ENCODE data around the gene ZNF48. TPM values are rescaled to one million over a fixed set of nuclear protein-coding genes. Genes with fewer than 3 reads are reported as not detected.

The ZNF48 gene
- total RNA-seq, 1 donor from 2014 or later = 6.2 TPM

- no peak for ATAC-seq
- intact Hi-C loops (cut with DNase I) = no loop called here
- no peak overlapping the region for H3K27ac ChIP-seq
Observed at GRCh38 chr16:30380803-30381208, 14.4 kb upstream of the ZNF48 start.

DNA sequence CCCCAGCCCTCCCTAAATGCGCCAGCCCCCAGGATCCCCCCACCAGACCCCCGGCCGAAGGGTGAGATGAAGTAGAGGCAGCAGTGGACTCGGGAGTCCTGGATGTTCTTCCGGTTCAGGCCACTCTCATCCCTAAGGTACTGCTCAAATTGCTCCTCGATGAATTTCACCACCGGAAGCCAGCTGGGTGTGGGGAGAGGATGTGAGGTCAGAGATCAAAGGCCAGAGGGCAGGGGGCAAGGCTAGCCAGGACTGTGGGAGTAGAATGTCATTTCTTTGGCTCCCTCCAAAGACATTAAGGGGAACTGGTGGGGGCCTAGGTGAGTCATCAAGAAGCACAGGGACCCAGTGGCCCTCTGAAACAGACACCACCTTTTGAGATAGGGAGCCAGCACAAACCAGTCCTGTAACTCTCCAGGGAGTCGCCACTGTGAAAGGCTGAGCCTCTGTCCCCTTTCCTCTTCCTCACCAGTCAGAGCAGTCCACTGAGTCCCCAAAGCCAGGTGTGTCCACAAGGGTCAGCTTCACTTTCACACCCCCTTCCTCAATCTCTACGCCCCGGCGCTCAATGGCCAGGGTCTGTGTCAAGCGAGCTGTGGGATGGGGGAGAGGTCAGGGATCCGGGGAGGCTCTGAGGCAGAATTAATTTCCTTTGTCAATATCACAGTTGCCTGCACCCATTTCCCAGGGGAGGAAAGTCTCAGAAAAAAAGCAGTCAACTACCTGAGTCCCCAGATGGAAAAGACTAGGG is 13.8 kb upstream of the ZNF48 start:
- no peaks in the 10 kb centered on the region for H3K27me3 ChIP-seq (ENCODE audit: low read depth)
- peaks cover 22% of the 10 kb centered on the region for H3K4me1 ChIP-seq
- intact Hi-C loops (cut with DNase I) = no loop called here
- no peak for TF ChIP-seq CTCF (IDR thresholded peaks at IDR 0.05)
- no peak for ATAC-seq
- no peaks in the 10 kb centered on the region for H3K9me3 ChIP-seq
- DNase-seq = no peak
- no peaks in the 10 kb centered on the region for H3K36me3 ChIP-seq
- peak overlapping the region; percentile 12 for H3K4me3 ChIP-seq
- peak overlapping the region; percentile 38 for H3K27ac ChIP-seq

More at GRCh38 chr16:30380803-30381208, 14.4 kb upstream of the ZNF48 start:
- no peaks in the 10 kb centered on the region for H3K27me3 ChIP-seq (ENCODE audit: low read depth)
- H3K4me3 ChIP-seq = no peak overlapping the region
- TF ChIP-seq CTCF (IDR thresholded peaks at IDR 0.05) = no peak
- H3K36me3 ChIP-seq = no peaks in the 10 kb centered on the region
- H3K4me1 ChIP-seq = peaks cover 22% of the 10 kb centered on the region
- no peak for DNase-seq
- no peaks in the 10 kb centered on the region for H3K9me3 ChIP-seq

DNA sequence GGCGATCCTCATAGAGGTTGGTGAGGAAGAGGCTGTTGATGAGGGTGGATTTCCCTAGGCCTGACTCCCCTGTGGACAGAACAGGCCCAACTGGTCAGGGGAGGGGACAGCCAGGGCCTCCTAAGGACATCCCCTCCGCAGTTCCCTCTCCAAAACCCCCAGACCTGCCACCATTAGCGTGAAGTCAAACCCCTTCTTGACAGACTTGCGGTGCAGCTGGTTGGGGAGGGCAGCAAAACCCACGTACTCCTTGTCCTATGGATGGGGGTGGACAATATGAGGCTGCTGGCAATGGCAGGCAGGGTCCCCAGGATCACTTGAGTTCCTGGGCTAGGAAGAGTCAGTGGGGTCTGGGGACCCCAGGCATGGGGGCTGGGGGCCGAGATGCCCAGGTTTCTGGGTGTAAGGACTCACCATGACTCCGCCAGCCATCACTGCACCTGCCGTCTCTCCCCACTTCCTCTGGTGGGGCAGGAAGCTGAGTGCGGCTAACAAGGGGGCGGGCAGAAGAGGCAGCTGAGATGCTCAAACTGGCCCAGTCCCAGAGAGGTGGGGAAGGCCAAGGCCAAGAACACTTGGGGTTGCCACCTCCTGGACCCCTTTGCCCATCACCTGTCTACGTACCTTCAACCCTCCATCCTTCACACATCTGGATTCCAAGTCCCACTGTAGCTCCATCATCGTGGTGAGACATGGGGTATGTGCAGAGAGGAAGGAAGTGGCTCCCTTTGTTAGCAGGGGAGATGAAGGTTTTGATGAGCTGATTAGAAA is 12.9 kb upstream of the ZNF48 start, which contains the start of gene SEPTIN1:
Gene SEPTIN1, minus strand, starts transcription at position 451 of the 771 bp plus-strand sequence. Its CDS starts 19 bp downstream, at position 432.
- H3K4me1 ChIP-seq = peaks cover 15% of the 10 kb centered on the region
- H3K9me3 ChIP-seq = no peaks in the 10 kb centered on the region
- ATAC-seq (no peak), DNase-seq (no peak)
- H3K4me3 ChIP-seq = peak within 1 kb of the TSS; percentile 12
- no peaks in the 10 kb centered on the region for H3K36me3 ChIP-seq
- intact Hi-C loops (cut with DNase I) = no loop called here
- H3K27me3 ChIP-seq (ENCODE audit: low read depth) = no peaks in the 10 kb centered on the region
- no peak for TF ChIP-seq CTCF (IDR thresholded peaks at IDR 0.05)
- peak within 1 kb of the TSS; percentile 38 for H3K27ac ChIP-seq

GRCh38 chr16:30383521-30383920 is 11.7 kb upstream of the ZNF48 start:
- Histone ChIP-seq H3K27me3 (ENCODE audit: low read depth) (no peaks in the 10 kb centered on the region), H3K4me1 (peaks cover 11% of the 10 kb centered on the region), H3K9me3 (no peaks in the 10 kb centered on the region), H3K27ac (no peak overlapping the region), H3K4me3 (no peak overlapping the region), H3K36me3 (no peaks in the 10 kb centered on the region)
- ATAC-seq (no peak), DNase-seq (no peak)
- TF ChIP-seq CTCF (IDR thresholded peaks at IDR 0.05) = no peak
- intact Hi-C loops (cut with DNase I) = no loop called here

DNA sequence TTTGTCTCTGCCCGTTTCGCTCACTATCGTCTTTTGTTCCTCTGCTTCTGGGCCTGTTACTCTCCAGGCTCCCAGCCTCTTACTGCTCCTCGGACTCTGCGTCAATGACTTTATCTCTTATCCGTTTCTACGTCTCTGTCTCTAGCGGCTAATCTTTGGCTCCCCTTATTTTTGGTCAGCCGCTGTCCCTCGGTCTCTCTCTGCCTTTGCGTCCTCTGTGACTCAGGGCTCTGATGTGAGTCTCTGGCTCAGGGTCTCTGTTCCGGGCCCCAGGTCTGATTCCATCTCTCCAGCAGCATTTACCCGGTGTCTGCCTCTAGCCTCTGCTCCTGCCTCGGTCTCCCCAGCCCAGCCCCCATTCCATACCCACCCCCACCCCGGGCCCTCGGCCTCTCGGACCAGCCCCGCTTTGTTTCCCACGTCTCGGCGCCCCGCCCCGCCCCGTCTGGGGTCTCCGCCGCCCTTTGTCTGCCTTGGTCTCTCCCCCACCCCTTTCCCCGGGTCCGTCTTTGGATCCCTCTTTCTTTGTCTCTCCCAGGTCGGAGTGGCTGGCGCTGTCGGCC is 547 bp upstream of the ZNF48 start:
- Histone ChIP-seq H3K4me3 (peak overlapping the region; percentile 91), H3K4me1 (peaks cover 34% of the 10 kb centered on the region), H3K9me3 (no peaks in the 10 kb centered on the region), H3K27me3 (ENCODE audit: low read depth) (no peaks in the 10 kb centered on the region), H3K36me3 (peaks cover 18% of the 10 kb centered on the region), H3K27ac (peak overlapping the region; percentile 80)
- DNase-seq (no peak), ATAC-seq (peak; percentile 7 to 25)
- no peak for TF ChIP-seq CTCF (IDR thresholded peaks at IDR 0.05)
- intact Hi-C loops (cut with DNase I) = no loop called here
